A549 (cell line): Measurements from ENCODE around the gene DACH1.

Source experiments
- CTCF ChIP-seq: fragments of >200 bp; sonication (Bioruptor Twin); formaldehyde crosslinking; IDR thresholded peaks from 3 replicates; pipeline ENCODE4 v1.5.1; 2016
- ZNF302 ChIP-seq: fragments of 250-450 bp; sonication (Bioruptor Pico); IDR thresholded peaks from 2 replicates; pipeline ENCODE4 v1.9.0; 2021; ENCODE audit warnings: inconsistent platforms, mild to moderate bottlenecking, moderate library complexity

- no peak for TF ChIP-seq CTCF
- no peak for TF ChIP-seq ZNF302 (CRISPR knock-in tag)
Observed at GRCh38 chr13:71661921-71662320, 205.1 kb downstream of the DACH1 start.
